HepG2 (cell line): Measurements from ENCODE around the gene POLR1H. TPM values are rescaled to one million over a fixed set of nuclear protein-coding genes. Genes with fewer than 3 reads are reported as not detected.

Source experiments
- FOXJ3 ChIP-seq: sonication (generic); formaldehyde crosslinking; IDR thresholded peaks from 2 replicates; pipeline ENCODE4 v1.4.0; 2020; ENCODE audit warnings: missing genetic modification reagents, mild to moderate bottlenecking, borderline replicate concordance
- HNRNPL ChIP-seq: fragments of 200-400 bp; formaldehyde crosslinking; IDR thresholded peaks from 2 replicates; pipeline ENCODE4 v1.6.1; 2017; ENCODE audit warnings: mild to moderate bottlenecking, low read depth, low read length
- MAFF ChIP-seq: IDR thresholded peaks from 2 replicates; pipeline ENCODE4 v1.6.1; 2011; ENCODE audit warnings: low read depth, low read length, improper control_type of control experiment
- NCOA1 ChIP-seq: sonication (generic); formaldehyde crosslinking; IDR thresholded peaks from 2 replicates; pipeline ENCODE4 v1.9.0; 2021; ENCODE audit warnings: missing genetic modification reagents
- NFYB ChIP-seq: sonication (generic); formaldehyde crosslinking; IDR thresholded peaks from 2 replicates; pipeline ENCODE4 v1.4.0; 2020; ENCODE audit warnings: missing genetic modification reagents
- NONO ChIP-seq, 2 experiments: fragments of 450-650 bp in 1 of 2; sonication (generic) in 1 of 2; formaldehyde crosslinking in 1 of 2; IDR thresholded peaks in 1 of 2; conservative IDR thresholded peaks in 1 of 2; 2 replicates each; pipeline versions ENCODE4 v1.6.1 to v1.8.0; 2017 to 2022; ENCODE audit warnings: mild to moderate bottlenecking in 1 of 2, missing genetic modification reagents in 1 of 2, moderate library complexity in 1 of 2
- TSC22D2 ChIP-seq: sonication (generic); formaldehyde crosslinking; IDR thresholded peaks from 2 replicates; pipeline ENCODE4 v1.5.1; 2020; ENCODE audit warnings: missing genetic modification reagents, mild to moderate bottlenecking, borderline replicate concordance
- ZIK1 ChIP-seq: sonication (generic); formaldehyde crosslinking; IDR thresholded peaks from 2 replicates; pipeline ENCODE4 v1.5.0; 2020; ENCODE audit warnings: mild to moderate bottlenecking, low read depth, missing genetic modification reagents, borderline replicate concordance
- polyA plus RNA-seq, 8 experiments: library from polyadenylated mRNA; depleted of rRNA in 3 of 8; stranded (reverse) in 7 of 8; unstranded in 1 of 8; fragments of >200 nt; fragmentation: Illumina TruSeq in 4 of 8; extraction: Trizol in 4 of 8; gene quantifications; 2 replicates each; pipeline versions ENCODE4 v1.2.1 to v1.2.3, GENCODE V29; 2011 to 2016; ENCODE audit warnings: low read depth in 4 of 8, missing spikeins in 1 of 8, mixed read lengths in 1 of 8; ENCODE audit not compliant: insufficient read depth in 1 of 8
- total RNA-seq, 5 experiments: library from RNA; depleted of rRNA; stranded (reverse); fragments of >200 nt; fragmentation: Illumina TruSeq; extraction: Trizol; gene quantifications; 2 replicates each; pipeline ENCODE4 v1.2.3, GENCODE V29; 2016; ENCODE audit warnings: low read depth in 1 of 5
- TF ChIP-seq, protein P1 (sequence below): sonication (generic); formaldehyde crosslinking; IDR thresholded peaks from 2 replicates; pipeline ENCODE4 v1.8.1; 2022; ENCODE audit warnings: low read depth, mild to moderate bottlenecking, missing genetic modification reagents
- TF ChIP-seq, protein P2 (sequence below): sonication (generic); formaldehyde crosslinking; IDR thresholded peaks from 2 replicates; pipeline ENCODE4 v1.4.0; 2020; ENCODE audit warnings: missing genetic modification reagents
- TF ChIP-seq, protein P3 (sequence below): sonication (generic); formaldehyde crosslinking; IDR thresholded peaks from 2 replicates; pipeline ENCODE4 v1.4.0; 2020; ENCODE audit warnings: missing genetic modification reagents
- TF ChIP-seq, protein P4 (sequence below): sonication (generic); formaldehyde crosslinking; IDR thresholded peaks from 2 replicates; pipeline ENCODE4 v1.8.0; 2022; ENCODE audit warnings: missing genetic modification reagents, mild to moderate bottlenecking, borderline replicate concordance
- TF ChIP-seq, protein P5 (sequence below): sonication (generic); formaldehyde crosslinking; IDR thresholded peaks from 2 replicates; pipeline ENCODE4 v1.4.0; 2020; ENCODE audit warnings: mild to moderate bottlenecking, missing genetic modification reagents
- TF ChIP-seq, protein P6 (sequence below): sonication (generic); formaldehyde crosslinking; IDR thresholded peaks from 2 replicates; pipeline ENCODE4 v1.5.1; 2020; ENCODE audit warnings: missing genetic modification reagents, mild to moderate bottlenecking, borderline replicate concordance
- TF ChIP-seq, protein P7 (sequence below): sonication (generic); formaldehyde crosslinking; conservative IDR thresholded peaks from 2 replicates; pipeline ENCODE4 v1.8.0; 2022; ENCODE audit warnings: mild to moderate bottlenecking, moderate library complexity, missing genetic modification reagents

POLR1H gene
- total and polyA plus RNA-seq, 2 of the 13 experiments (the other 11 are each of a cell fraction or from before 2014, with no cell fraction given): 61.4 to 79.8 TPM

DNA sequence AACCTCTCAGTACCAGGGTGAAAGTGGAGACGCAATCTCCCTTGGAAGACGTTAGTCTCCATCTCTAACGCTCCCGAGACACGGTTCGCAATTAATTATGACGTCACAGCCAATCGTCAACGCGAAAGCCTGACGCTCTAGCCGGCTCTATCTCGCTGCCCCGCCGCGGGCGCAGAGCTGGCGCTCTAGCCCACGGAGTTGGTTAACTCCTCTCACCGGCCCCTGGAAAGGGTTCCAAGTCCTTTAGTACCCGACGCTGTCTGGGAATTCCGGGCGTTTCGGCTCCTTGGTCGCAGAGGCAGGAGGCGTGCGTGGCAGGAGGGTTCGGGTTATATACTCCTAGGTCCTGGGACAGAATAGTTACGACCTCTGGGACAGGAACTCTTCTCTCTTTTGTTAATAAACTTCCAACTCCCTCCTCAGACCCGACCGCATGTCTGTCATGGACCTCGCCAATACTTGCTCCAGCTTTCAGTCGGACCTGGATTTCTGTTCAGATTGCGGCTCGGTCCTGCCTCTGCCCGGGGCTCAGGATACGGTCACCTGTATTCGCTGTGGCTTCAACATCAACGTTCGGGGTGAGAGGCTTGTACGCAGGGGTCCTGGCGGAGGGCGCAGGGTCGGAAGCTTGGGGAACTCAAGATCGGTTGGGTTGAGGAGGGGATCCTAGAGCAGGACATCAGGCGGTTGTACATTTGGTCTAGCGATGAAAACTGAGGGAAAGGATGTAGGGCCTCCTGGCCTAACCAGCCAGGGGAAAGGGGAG is at the start of gene POLR1H (continued):
- TF ChIP-seq, protein P1, sequence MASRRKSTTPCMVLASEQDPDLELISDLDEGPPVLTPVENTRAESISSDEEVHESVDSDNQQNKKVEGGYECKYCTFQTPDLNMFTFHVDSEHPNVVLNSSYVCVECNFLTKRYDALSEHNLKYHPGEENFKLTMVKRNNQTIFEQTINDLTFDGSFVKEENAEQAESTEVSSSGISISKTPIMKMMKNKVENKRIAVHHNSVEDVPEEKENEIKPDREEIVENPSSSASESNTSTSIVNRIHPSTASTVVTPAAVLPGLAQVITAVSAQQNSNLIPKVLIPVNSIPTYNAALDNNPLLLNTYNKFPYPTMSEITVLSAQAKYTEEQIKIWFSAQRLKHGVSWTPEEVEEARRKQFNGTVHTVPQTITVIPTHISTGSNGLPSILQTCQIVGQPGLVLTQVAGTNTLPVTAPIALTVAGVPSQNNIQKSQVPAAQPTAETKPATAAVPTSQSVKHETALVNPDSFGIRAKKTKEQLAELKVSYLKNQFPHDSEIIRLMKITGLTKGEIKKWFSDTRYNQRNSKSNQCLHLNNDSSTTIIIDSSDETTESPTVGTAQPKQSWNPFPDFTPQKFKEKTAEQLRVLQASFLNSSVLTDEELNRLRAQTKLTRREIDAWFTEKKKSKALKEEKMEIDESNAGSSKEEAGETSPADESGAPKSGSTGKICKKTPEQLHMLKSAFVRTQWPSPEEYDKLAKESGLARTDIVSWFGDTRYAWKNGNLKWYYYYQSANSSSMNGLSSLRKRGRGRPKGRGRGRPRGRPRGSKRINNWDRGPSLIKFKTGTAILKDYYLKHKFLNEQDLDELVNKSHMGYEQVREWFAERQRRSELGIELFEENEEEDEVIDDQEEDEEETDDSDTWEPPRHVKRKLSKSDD: no peak; the same call in 1 of the 2 replicates
- TF ChIP-seq FOXJ3 (CRISPR knock-in tag) (peak; percentile 88; the same call in 1 of the 2 replicates), HNRNPL (no peak), NONO (IDR thresholded peaks at IDR 0.05) (no peak), NONO (CRISPR knock-in tag; conservative IDR thresholded peaks at IDR 0.05) (peak; percentile 82; the same call in 1 of the 2 replicates), NCOA1 (CRISPR knock-in tag) (no peak), TSC22D2 (peak; percentile 75; the same call in 1 of the 2 replicates), NFYB (CRISPR knock-in tag) (peak; percentile 97), ZIK1 (CRISPR knock-in tag) (no peak; the same call in 1 of the 2 replicates), MAFF (no peak)
- TF ChIP-seq, protein P2, sequence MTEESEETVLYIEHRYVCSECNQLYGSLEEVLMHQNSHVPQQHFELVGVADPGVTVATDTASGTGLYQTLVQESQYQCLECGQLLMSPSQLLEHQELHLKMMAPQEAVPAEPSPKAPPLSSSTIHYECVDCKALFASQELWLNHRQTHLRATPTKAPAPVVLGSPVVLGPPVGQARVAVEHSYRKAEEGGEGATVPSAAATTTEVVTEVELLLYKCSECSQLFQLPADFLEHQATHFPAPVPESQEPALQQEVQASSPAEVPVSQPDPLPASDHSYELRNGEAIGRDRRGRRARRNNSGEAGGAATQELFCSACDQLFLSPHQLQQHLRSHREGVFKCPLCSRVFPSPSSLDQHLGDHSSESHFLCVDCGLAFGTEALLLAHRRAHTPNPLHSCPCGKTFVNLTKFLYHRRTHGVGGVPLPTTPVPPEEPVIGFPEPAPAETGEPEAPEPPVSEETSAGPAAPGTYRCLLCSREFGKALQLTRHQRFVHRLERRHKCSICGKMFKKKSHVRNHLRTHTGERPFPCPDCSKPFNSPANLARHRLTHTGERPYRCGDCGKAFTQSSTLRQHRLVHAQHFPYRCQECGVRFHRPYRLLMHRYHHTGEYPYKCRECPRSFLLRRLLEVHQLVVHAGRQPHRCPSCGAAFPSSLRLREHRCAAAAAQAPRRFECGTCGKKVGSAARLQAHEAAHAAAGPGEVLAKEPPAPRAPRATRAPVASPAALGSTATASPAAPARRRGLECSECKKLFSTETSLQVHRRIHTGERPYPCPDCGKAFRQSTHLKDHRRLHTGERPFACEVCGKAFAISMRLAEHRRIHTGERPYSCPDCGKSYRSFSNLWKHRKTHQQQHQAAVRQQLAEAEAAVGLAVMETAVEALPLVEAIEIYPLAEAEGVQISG (CRISPR knock-in tag): peak; percentile 100
- TF ChIP-seq, protein P3, sequence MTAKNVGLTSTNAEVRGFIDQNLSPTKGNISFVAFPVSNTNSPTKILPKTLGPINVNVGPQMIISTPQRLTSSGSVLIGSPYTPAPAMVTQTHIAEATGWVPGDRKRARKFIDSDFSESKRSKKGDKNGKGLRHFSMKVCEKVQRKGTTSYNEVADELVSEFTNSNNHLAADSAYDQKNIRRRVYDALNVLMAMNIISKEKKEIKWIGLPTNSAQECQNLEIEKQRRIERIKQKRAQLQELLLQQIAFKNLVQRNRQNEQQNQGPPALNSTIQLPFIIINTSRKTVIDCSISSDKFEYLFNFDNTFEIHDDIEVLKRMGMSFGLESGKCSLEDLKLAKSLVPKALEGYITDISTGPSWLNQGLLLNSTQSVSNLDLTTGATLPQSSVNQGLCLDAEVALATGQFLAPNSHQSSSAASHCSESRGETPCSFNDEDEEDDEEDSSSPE (CRISPR knock-in tag): peak; percentile 88
- TF ChIP-seq, protein P4, sequence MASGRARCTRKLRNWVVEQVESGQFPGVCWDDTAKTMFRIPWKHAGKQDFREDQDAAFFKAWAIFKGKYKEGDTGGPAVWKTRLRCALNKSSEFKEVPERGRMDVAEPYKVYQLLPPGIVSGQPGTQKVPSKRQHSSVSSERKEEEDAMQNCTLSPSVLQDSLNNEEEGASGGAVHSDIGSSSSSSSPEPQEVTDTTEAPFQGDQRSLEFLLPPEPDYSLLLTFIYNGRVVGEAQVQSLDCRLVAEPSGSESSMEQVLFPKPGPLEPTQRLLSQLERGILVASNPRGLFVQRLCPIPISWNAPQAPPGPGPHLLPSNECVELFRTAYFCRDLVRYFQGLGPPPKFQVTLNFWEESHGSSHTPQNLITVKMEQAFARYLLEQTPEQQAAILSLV (CRISPR knock-in tag): peak; percentile 81; the same call in 1 of the 2 replicates
- TF ChIP-seq, protein P5, sequence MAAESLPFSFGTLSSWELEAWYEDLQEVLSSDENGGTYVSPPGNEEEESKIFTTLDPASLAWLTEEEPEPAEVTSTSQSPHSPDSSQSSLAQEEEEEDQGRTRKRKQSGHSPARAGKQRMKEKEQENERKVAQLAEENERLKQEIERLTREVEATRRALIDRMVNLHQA (CRISPR knock-in tag): no peak
- TF ChIP-seq, protein P6, sequence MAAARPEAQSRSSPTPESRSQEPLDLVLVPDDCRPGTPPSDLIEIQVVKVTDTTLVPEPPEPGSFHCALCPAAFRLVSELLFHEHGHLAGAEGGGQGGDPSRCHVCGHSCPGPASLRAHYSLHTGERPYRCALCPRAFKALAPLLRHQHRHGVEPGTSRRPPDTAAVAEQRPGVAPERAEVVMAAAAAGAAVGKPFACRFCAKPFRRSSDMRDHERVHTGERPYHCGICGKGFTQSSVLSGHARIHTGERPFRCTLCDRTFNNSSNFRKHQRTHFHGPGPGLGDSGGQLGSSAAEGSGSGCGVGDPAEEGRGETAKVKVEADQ (CRISPR knock-in tag): peak; percentile 65; the same call in 1 of the 2 replicates
- TF ChIP-seq, protein P7, sequence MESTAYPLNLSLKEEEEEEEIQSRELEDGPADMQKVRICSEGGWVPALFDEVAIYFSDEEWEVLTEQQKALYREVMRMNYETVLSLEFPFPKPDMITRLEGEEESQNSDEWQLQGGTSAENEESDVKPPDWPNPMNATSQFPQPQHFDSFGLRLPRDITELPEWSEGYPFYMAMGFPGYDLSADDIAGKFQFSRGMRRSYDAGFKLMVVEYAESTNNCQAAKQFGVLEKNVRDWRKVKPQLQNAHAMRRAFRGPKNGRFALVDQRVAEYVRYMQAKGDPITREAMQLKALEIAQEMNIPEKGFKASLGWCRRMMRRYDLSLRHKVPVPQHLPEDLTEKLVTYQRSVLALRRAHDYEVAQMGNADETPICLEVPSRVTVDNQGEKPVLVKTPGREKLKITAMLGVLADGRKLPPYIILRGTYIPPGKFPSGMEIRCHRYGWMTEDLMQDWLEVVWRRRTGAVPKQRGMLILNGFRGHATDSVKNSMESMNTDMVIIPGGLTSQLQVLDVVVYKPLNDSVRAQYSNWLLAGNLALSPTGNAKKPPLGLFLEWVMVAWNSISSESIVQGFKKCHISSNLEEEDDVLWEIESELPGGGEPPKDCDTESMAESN (CRISPR knock-in tag): peak; percentile 83
